GM12864 (cell line): Measurements from ENCODE around the gene PON3.

Experiments used
- DNase-seq: peaks from one replicate; pipeline ENCODE4 v3.0.0-alpha.2; 2011; ENCODE audit warnings: low read depth
- H3K4me3 ChIP-seq: 2 replicates; pipeline ENCODE4 v1.5.1; 2011; ENCODE audit warnings: mild to moderate bottlenecking, low read depth, low read length, control low read depth
- TF ChIP-seq, protein P1 (sequence below): IDR thresholded peaks from 2 replicates; pipeline ENCODE4 v1.5.1; 2011; ENCODE audit warnings: low read depth, mild to moderate bottlenecking, moderate library complexity, low read length, control low read depth, inconsistent platforms; ENCODE audit errors: missing control alignments

Gene PON3

DNA sequence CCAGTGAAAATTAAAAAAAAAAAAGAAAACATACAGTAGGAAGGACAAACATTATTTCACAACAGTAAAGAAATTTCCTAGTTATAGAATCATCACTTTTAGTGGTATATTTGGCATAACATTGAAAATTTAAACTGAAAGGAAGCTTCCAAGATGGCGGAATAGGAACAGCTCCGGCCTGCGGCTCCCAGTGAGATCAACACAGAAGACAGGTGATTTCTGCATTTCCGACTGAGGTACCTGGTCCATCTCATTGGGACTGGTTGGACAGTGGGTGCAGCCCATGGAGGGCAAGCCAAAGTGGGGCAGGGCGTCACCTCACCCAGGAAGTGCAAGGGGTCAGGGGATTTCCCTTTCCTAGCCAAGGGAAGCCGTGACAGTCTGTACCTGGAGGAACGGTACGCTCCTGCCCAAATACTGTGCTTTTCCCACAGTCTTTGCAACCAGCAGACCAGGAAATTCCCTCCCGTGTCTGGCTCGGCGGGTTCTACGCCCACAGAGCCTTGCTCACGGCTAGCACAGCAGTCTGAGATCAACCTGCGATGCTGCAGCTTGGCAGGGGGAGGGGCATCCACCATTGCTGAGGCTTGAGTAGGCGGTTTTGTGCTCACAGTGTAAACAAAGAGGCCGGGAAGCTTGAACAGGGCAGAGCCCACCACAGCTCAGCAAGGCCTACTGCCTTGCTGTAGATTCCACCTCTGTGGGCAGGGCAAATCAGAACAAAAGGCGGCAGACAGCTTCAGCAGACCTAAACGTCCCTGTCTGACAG, 19.4 kb downstream of the PON3 start:
- H3K4me3 ChIP-seq: no peak overlapping the region
- TF ChIP-seq, protein P1, sequence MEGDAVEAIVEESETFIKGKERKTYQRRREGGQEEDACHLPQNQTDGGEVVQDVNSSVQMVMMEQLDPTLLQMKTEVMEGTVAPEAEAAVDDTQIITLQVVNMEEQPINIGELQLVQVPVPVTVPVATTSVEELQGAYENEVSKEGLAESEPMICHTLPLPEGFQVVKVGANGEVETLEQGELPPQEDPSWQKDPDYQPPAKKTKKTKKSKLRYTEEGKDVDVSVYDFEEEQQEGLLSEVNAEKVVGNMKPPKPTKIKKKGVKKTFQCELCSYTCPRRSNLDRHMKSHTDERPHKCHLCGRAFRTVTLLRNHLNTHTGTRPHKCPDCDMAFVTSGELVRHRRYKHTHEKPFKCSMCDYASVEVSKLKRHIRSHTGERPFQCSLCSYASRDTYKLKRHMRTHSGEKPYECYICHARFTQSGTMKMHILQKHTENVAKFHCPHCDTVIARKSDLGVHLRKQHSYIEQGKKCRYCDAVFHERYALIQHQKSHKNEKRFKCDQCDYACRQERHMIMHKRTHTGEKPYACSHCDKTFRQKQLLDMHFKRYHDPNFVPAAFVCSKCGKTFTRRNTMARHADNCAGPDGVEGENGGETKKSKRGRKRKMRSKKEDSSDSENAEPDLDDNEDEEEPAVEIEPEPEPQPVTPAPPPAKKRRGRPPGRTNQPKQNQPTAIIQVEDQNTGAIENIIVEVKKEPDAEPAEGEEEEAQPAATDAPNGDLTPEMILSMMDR: no peak
- DNase-seq: no peak

DNA sequence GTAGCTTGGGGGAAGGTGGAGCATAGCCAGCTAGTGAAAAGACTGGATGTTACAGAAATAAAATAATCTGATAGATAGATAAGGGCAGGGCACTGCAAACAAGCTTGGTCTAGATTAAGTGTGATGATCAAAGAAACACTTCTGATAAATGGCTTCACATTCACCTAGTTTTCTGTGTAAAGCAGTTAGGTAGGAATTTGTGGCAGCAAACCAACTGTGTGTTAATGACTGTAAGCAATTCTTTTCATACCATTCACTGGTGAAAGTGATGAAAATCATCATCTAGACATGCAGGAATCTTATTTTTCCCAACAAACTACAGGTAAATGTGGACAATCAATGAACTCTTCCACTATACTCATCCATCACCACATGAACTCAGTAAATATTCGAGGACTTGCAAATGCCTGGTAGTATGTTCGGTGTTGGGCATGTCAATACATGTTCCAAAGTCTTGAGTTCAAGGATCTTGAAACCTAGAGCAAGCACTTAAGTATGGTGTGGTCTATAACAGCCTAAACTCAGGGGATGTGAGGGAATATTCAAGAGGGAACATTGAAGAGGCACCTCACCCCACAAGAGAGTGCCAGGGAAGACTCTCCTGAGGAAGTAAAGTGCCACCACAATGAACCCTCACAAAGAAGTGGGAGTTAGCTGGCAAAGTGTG, 20.5 kb downstream of the PON3 start:
- DNase-seq: no peak
- no peak overlapping the region for H3K4me3 ChIP-seq
- TF ChIP-seq, protein P1: no peak

DNA sequence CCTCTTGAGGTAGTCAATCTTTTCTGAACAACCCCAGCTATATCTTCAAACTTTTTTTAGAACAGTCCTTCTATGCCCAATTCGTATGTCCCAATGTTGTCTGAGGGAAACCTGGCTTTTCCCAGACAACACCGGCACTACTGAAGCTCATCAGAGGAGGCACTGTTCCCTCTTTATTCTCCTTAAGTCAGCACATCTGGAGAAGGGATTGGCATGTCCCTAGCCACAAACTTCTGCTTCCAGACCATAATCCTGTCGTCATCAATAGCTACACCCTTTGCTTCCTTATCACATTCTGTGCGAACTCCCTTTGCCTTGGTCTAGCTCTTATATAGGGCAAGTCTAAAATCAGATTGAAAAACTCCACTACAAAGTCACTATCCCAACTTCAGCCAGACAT, 22.9 kb downstream of the PON3 start:
- TF ChIP-seq, protein P1: no peak
- DNase-seq: no peak
- no peak overlapping the region for H3K4me3 ChIP-seq

DNA sequence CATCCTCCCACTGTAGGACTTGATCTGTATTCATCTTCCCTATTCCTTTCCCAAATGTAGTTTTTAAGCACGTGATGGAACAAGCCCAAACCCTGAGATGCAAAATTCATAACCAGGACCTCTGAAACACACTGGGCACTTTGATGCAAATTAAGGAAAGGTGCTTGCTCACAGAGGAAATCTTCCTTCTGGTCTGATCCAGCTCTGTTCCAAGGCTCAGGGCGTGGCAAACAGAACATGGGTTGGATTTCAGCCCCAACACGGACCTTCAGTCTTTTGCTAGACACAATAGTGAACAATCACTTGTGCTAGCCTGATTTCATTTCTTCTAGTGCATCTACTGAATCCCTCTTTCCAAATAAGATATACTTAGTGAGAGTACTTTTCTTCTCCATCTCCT, 27.9 kb downstream of the PON3 start:
- TF ChIP-seq, protein P1: no peak
- DNase-seq: no peak
- no peak overlapping the region for H3K4me3 ChIP-seq

DNA sequence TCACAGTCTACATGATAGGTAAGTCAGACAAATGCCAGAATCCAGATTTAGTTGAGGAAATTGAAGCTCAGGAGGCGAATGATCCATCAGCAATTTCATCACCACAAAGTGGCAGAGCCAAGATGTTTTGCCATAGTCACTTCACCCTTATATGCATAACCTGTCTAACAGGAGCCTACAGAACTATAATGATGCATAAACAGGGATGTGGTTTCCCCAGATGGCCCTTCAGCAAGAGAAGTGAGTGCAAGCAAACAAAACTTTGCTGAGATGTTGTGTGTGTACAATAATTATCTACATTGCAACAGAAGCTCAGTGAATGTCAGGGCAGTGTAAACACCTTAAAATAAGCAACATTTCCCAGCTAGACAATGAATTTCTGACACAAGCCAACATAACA, 28.6 kb downstream of the PON3 start:
- no peak for DNase-seq
- TF ChIP-seq, protein P1: no peak
- H3K4me3 ChIP-seq: no peak overlapping the region

DNA sequence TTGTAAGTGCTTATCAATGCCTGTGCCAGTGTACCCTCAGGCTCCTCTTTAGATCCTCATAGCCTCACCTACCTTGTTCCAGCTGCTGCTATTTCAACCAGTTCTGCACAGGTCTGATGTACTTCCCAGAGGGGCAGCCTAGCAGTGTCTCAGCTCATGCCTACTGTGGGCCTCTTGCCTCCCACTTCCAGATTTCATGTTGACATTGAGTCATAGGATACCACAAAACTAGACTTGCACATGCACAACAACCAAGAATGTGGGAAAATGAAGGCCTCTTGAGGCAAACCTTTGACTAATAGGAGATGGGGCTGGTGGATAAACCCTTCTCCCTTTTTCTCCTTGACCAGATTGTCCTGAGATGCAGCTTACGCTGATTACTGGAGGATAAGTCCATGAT, 31.0 kb downstream of the PON3 start:
- DNase-seq: no peak
- TF ChIP-seq, protein P1: no peak
- H3K4me3 ChIP-seq: no peak overlapping the region
